OCI-LY3 (cell line): ENCODE measurements around the gene JPH4.

Experiments
- H2AFZ ChIP-seq: fragments of 200-600, 300-600 bp; shearing (Covaris generic); 2 replicates; pipeline ENCODE4 v1.6.0; 2014; ENCODE audit warnings: antibody characterized with exemption, low read depth, low read length
- H3K27ac ChIP-seq: fragments of 200-600, 300-600 bp; sonication (generic); 2 replicates; pipeline ENCODE4 v1.5.1; 2014; ENCODE audit warnings: mild to moderate bottlenecking, low read length, moderate library complexity, mixed read lengths
- H3K27me3 ChIP-seq: fragments of 200-600, 300-600 bp; sonication (generic); 2 replicates; pipeline ENCODE4 v1.6.1; 2014; ENCODE audit warnings: low read depth, low read length, mixed read lengths
- H3K36me3 ChIP-seq: fragments of 200-600, 300-600 bp; sonication (generic); replicated peaks from 2 replicates; pipeline ENCODE3; 2014; ENCODE audit warnings: low read depth, low read length, mixed read lengths
- H3K4me1 ChIP-seq: fragments of 300-600, 200-600 bp; sonication (generic); 2 replicates; pipeline ENCODE4 v1.6.1; 2014; ENCODE audit warnings: low read length, mixed read lengths
- H3K4me2 ChIP-seq: fragments of 200-600, 300-600 bp; sonication (generic); 2 replicates; pipeline ENCODE4 v1.6.1; 2014; ENCODE audit warnings: low read length, mixed read lengths
- H3K4me3 ChIP-seq: fragments of 300-600, 200-600 bp; sonication (generic); 2 replicates; pipeline ENCODE4 v1.5.1; 2014; ENCODE audit warnings: antibody characterized with exemption, mild to moderate bottlenecking, low read length, moderate library complexity
- H3K79me2 ChIP-seq: fragments of 300-600, 200-600 bp; shearing (Covaris generic); 2 replicates; pipeline ENCODE4 v1.6.1; 2014; ENCODE audit warnings: mild to moderate bottlenecking, low read length, mixed read lengths
- H3K9ac ChIP-seq: fragments of 300-600, 200-600 bp; shearing (Covaris generic); 2 replicates; pipeline ENCODE4 v1.6.0; 2014; ENCODE audit warnings: mild to moderate bottlenecking, low read length, moderate library complexity
- H3K9me3 ChIP-seq: fragments of 200-600, 300-600 bp; shearing (Covaris generic); 2 replicates; pipeline ENCODE4 v1.6.1; 2014; ENCODE audit warnings: low read length, mixed read lengths; ENCODE audit not compliant: insufficient read depth
- H4K20me1 ChIP-seq: fragments of 200-600, 300-600 bp; sonication (generic); 2 replicates; pipeline ENCODE4 v1.6.1; 2016; ENCODE audit warnings: low read length, mixed read lengths; ENCODE audit not compliant: insufficient read depth
- EZH2phosphoT487 ChIP-seq: fragments of 200-600 bp; shearing (Covaris generic); IDR thresholded peaks from 2 replicates; pipeline ENCODE4 v1.6.1; 2018; ENCODE audit warnings: antibody characterized with exemption, mixed run types, low read depth
- TF ChIP-seq, protein P1 (sequence below): fragments of 200-600, 300-600 bp; sonication (generic); IDR thresholded peaks from 2 replicates; pipeline ENCODE4 v1.5.1; 2014; ENCODE audit warnings: antibody characterized with exemption, low read length, low read depth

The JPH4 gene

DNA sequence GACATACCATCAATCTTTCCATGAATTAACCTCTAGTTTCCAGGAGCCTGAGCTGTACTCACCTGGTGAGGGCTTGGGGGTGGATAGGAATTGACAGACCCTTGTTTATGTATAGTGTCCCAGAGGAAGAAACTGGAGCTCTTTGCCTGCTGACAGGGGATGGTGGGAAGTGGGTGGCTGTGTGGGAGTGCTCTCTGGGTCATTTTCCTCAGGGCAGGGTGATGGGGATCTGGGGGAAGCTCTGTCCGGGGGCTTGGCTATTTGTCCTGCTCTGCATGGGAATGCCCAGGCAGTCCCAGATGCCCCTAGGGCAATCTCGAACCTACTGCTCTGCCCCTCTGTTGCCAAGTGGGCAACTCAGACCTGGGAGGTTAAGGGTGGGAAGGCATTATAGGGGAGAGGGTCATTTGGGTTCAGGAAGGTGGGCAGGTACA lies 35.8 kb upstream of the JPH4 start:
- TF ChIP-seq EZH2phosphoT487 = no peak
- TF ChIP-seq, protein P1, sequence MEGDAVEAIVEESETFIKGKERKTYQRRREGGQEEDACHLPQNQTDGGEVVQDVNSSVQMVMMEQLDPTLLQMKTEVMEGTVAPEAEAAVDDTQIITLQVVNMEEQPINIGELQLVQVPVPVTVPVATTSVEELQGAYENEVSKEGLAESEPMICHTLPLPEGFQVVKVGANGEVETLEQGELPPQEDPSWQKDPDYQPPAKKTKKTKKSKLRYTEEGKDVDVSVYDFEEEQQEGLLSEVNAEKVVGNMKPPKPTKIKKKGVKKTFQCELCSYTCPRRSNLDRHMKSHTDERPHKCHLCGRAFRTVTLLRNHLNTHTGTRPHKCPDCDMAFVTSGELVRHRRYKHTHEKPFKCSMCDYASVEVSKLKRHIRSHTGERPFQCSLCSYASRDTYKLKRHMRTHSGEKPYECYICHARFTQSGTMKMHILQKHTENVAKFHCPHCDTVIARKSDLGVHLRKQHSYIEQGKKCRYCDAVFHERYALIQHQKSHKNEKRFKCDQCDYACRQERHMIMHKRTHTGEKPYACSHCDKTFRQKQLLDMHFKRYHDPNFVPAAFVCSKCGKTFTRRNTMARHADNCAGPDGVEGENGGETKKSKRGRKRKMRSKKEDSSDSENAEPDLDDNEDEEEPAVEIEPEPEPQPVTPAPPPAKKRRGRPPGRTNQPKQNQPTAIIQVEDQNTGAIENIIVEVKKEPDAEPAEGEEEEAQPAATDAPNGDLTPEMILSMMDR = no peak
- H3K9me3 ChIP-seq = no peaks in the 10 kb centered on the region; the same call in 1 of the 2 replicates
- no peaks in the 10 kb centered on the region for H3K36me3 ChIP-seq
- no peak overlapping the region for H2AFZ ChIP-seq
- H3K4me3 ChIP-seq = no peak overlapping the region
- no peaks in the 10 kb centered on the region for H4K20me1 ChIP-seq
- no peaks in the 10 kb centered on the region for H3K79me2 ChIP-seq
- H3K9ac ChIP-seq = no peak overlapping the region
- no peak overlapping the region for H3K27ac ChIP-seq
- no peaks in the 10 kb centered on the region for H3K4me1 ChIP-seq
- H3K4me2 ChIP-seq = no peak overlapping the region
- peaks cover 20% of the 10 kb centered on the region; the same call in 1 of the 2 replicates for H3K27me3 ChIP-seq

- Histone ChIP-seq H3K4me3 (no peak overlapping the region), H3K27ac (no peak overlapping the region), H3K27me3 (peaks cover 20% of the 10 kb centered on the region; the same call in 1 of the 2 replicates)
Observed at GRCh38 chr14:23613242-23614070, 34.9 kb upstream of the JPH4 start.

DNA sequence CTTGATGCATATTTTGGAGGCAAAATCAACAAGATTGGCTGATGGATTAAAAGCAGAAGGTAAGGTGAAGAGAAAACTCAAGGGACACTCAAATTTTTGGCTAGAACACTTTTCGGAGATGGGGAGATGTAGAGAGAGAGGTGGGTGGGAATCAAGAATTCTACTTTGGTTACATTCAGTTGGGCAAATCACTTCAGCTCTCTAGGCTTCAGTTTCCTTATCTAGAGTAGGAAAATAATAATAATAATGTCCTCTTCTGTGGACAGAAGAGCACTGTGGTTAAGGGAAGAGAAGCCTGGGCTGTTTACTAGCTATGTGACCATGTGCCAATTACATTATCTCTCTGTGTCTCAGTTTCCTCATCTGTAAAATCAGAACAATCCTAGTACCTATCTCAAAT lies 34.2 kb upstream of the JPH4 start:
- no peaks in the 10 kb centered on the region for H3K79me2 ChIP-seq
- H3K36me3 ChIP-seq = no peaks in the 10 kb centered on the region
- no peak overlapping the region for H2AFZ ChIP-seq
- TF ChIP-seq EZH2phosphoT487 = no peak
- TF ChIP-seq, protein P1 = no peak
- H4K20me1 ChIP-seq = no peaks in the 10 kb centered on the region
- no peak overlapping the region for H3K4me3 ChIP-seq
- H3K9me3 ChIP-seq = no peaks in the 10 kb centered on the region; the same call in 1 of the 2 replicates
- no peak overlapping the region for H3K27ac ChIP-seq
- H3K27me3 ChIP-seq = peaks cover 20% of the 10 kb centered on the region; the same call in 1 of the 2 replicates
- no peak overlapping the region for H3K4me2 ChIP-seq
- H3K4me1 ChIP-seq = no peaks in the 10 kb centered on the region
- no peak overlapping the region for H3K9ac ChIP-seq

More at GRCh38 chr14:23613242-23614070, 34.9 kb upstream of the JPH4 start:
- TF ChIP-seq, protein P1 = no peak
- no peak for TF ChIP-seq EZH2phosphoT487
- H3K4me2 ChIP-seq = no peak overlapping the region
- H3K9me3 ChIP-seq = no peaks in the 10 kb centered on the region; the same call in 1 of the 2 replicates
- H3K36me3 ChIP-seq = no peaks in the 10 kb centered on the region
- H3K79me2 ChIP-seq = no peaks in the 10 kb centered on the region
- no peaks in the 10 kb centered on the region for H4K20me1 ChIP-seq
- H2AFZ ChIP-seq = no peak overlapping the region
- H3K9ac ChIP-seq = no peak overlapping the region
- H3K4me1 ChIP-seq = no peaks in the 10 kb centered on the region

GRCh38 chr14:23612354-23612732 lies 33.8 kb upstream of the JPH4 start:
- peaks cover 19% of the 10 kb centered on the region; the same call in 1 of the 2 replicates for H3K27me3 ChIP-seq
- TF ChIP-seq, protein P1 = no peak
- TF ChIP-seq EZH2phosphoT487 = no peak
- no peaks in the 10 kb centered on the region for H4K20me1 ChIP-seq
- H3K9me3 ChIP-seq = no peaks in the 10 kb centered on the region; the same call in 1 of the 2 replicates
- no peak overlapping the region for H3K27ac ChIP-seq
- H3K36me3 ChIP-seq = no peaks in the 10 kb centered on the region
- no peak overlapping the region for H3K4me3 ChIP-seq
- no peak overlapping the region for H3K9ac ChIP-seq
- no peaks in the 10 kb centered on the region for H3K79me2 ChIP-seq
- no peak overlapping the region for H3K4me2 ChIP-seq
- no peaks in the 10 kb centered on the region for H3K4me1 ChIP-seq
- no peak overlapping the region for H2AFZ ChIP-seq
